DMS114 treated with DMSO at 0.1 percent for 48 hours (cell line): ENCODE results near the gene TAC3.
"Not testable (repeated sequence)": the region's sequence is repeated elsewhere in the genome, so short reads cannot be mapped to it uniquely, and the experiment has no call there.

ENCODE experiments used
- DNase-seq: peaks from one replicate; lab custom pipeline; 2025; ENCODE audit not compliant: unreplicated experiment; lab: John Stamatoyannopoulos, UW

The TAC3 gene

GRCh38 chr12:57039016-57039798 lies 22.9 kb upstream of the TAC3 start:
- no peak for DNase-seq

GRCh38 chr12:57037264-57037663 lies 20.9 kb upstream of the TAC3 start:
- DNase-seq: no peak

- DNase-seq: no peak
Measured at GRCh38 chr12:57033431-57033830, 17.1 kb upstream of the TAC3 start.

GRCh38 chr12:57031789-57032188 lies 15.5 kb upstream of the TAC3 start:
- DNase-seq: no peak

- no peak for DNase-seq
Measured at GRCh38 chr12:57031138-57031725, 14.9 kb upstream of the TAC3 start.

- no peak for DNase-seq
Measured at GRCh38 chr12:57029457-57029856, 13.1 kb upstream of the TAC3 start.

- no peak for DNase-seq
Measured at GRCh38 chr12:57027805-57028153, 11.4 kb upstream of the TAC3 start.

- no peak for DNase-seq
Measured at GRCh38 chr12:57027011-57027804, 10.9 kb upstream of the TAC3 start.

GRCh38 chr12:57025196-57025595 lies 8.9 kb upstream of the TAC3 start:
- no peak for DNase-seq

- DNase-seq: not testable (repeated sequence)
Measured at GRCh38 chr12:57022324-57022723, 6.0 kb upstream of the TAC3 start.

GRCh38 chr12:57019983-57020719 lies 3.8 kb upstream of the TAC3 start:
- no peak for DNase-seq

GRCh38 chr12:57018906-57019305 lies 2.6 kb upstream of the TAC3 start:
- DNase-seq: no peak

GRCh38 chr12:57018353-57018752 lies 2.0 kb upstream of the TAC3 start:
- DNase-seq: not testable (repeated sequence)

GRCh38 chr12:57012600-57013465 lies 3.5 kb downstream of the TAC3 start:
- DNase-seq: no peak

GRCh38 chr12:57011438-57012424 lies 4.6 kb downstream of the TAC3 start:
- no peak for DNase-seq

- DNase-seq: no peak
Measured at GRCh38 chr12:57010627-57011247, 5.6 kb downstream of the TAC3 start.

- DNase-seq: no peak
Measured at GRCh38 chr12:57009949-57010626, 6.2 kb downstream of the TAC3 start.

- DNase-seq: peak; percentile 72
Measured at GRCh38 chr12:57008178-57008577, 8.2 kb downstream of the TAC3 start.
